ENCODE results near the gene KIF17.

The KIF17 gene

DNA sequence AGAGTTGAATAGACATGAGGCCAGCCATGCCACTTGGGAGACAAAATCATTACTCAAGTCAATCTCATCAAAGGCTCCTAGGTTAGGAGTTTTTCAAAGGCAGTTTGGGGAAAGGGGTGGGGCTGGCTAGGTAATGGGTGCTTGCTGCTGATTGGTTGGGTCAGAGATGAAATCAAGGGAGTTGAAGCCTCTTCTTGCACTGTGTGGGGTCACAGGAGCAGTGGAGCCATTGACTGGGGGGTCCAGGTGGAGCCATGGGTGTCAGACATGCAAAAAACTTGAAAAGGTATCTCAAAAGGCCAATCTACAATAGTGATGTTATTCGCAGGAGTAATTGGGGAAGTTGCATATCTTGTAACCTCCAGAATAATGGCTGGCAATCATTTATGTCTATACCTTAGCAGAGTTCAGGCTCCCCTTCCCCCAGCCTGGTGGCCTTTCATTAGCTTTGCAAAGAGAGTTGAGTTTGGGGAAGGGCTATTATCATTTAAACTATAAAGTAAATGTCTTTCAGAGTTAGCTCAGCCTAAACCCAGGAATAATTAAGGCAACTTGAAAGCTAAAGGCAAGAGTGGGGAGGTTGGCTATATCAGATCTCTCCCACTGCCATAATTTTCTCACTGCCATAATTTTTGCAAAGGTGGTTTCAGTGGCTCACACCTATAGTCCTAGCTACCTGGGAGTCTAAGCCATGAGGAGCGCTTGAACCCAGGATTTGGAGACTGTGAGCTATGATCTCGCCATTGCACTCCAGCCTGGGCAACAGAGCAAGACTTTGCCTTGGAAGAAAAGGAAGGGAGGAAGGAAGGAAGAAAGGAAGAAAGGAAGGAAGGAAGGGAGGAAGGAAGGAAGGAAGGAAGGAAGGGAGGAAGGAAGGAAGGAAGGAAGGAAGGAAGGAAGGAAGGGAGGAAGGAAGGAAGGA, 92.4 kb downstream of the KIF17 start:
- no peak for DNase-seq (ENCODE audit: low read depth in 2 of 2)

- no peak for DNase-seq (ENCODE audit: low read depth in 2 of 2)
These were observed 93.1 kb downstream of the KIF17 start for GRCh38 chr1:20624709-20625108.

GRCh38 chr1:20621012-20621411, 96.8 kb downstream of the KIF17 start:
- no peak for DNase-seq (ENCODE audit: low read depth in 2 of 2)

GRCh38 chr1:20619999-20620398, 97.8 kb downstream of the KIF17 start:
- no peak for DNase-seq (ENCODE audit: low read depth in 2 of 2)

DNA sequence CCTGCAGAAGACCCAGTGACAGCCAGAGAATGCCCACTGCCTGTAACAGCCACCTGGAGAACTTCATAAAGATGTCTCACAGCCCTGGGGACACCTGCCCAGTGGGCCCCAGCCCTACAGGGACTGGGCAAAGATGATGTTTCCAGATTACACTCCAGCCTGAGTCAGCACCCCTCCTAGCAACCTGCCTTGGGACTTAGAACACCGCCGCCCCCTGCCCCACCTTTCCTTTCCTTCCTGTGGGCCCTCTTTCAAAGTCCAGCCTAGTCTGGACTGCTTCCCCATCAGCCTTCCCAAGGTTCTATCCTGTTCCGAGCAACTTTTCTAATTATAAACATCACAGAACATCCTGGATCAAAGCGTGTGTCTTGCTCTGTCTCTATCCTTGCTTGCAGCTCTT, 99.3 kb downstream of the KIF17 start:
- no peak for DNase-seq (ENCODE audit: low read depth in 2 of 2)

DNA sequence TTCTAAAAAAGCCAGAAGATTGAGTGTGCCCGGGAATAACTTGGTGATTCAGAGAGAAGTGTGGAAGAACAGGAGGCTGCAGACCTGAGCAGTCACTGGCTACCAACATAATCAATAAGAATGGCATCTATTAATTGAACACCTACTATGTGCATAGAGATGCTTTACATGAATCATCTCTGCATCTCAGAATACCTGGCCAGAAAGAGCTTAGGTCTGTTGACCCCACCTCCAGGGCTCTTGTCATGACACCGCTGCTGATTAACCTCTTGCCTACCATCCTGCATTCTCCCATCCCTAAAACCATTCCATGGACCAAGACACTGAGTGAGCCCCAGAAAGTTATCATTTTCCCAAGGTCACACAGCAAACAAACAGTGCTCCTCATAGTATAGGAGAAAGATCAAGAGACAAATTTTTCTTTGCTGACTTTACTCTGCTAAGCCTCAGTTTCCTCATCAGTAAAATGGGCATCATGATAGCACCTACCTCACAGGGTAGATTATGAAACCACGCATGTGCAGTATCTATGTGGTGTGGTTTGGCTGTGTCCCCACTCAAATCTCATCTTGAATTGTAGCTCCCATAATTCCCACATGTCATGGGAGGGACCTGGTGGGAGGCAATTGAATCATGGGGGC, 100.8 kb downstream of the KIF17 start:
- DNase-seq (ENCODE audit: low read depth in 2 of 2): no peak

- DNase-seq (ENCODE audit: low read depth in 2 of 2): no peak
These were observed 101.6 kb downstream of the KIF17 start for GRCh38 chr1:20615946-20616846.

- no peak for DNase-seq (ENCODE audit: low read depth in 2 of 2)
These were observed 103.7 kb downstream of the KIF17 start for GRCh38 chr1:20614131-20614579.
